Dermis microvascular lymphatic vessel endothelial cell (primary cell): ENCODE results near the gene MIDN. TPM values are rescaled to one million over a fixed set of nuclear protein-coding genes. Genes with fewer than 3 reads are reported as not detected.
"Not testable (repeated sequence)": the region's sequence is repeated elsewhere in the genome, so short reads cannot be mapped to it uniquely, and the experiment has no call there.

Source experiments
- DNase-seq, 2 donors: peaks; one replicate each; pipeline versions ENCODE4 v3.0.0 to v3.0.0-alpha.2; 2010; ENCODE audit warnings: low read depth in 2 of 2
- total RNA-seq: library from RNA; depleted of rRNA; stranded (reverse); fragments of >200 nt; gene quantifications from 2 replicates; pipeline ENCODE4 v1.2.1, GENCODE V29; 2014

Gene MIDN
- total RNA-seq, 1 donor from 2014 or later, result 4.9 TPM

DNA sequence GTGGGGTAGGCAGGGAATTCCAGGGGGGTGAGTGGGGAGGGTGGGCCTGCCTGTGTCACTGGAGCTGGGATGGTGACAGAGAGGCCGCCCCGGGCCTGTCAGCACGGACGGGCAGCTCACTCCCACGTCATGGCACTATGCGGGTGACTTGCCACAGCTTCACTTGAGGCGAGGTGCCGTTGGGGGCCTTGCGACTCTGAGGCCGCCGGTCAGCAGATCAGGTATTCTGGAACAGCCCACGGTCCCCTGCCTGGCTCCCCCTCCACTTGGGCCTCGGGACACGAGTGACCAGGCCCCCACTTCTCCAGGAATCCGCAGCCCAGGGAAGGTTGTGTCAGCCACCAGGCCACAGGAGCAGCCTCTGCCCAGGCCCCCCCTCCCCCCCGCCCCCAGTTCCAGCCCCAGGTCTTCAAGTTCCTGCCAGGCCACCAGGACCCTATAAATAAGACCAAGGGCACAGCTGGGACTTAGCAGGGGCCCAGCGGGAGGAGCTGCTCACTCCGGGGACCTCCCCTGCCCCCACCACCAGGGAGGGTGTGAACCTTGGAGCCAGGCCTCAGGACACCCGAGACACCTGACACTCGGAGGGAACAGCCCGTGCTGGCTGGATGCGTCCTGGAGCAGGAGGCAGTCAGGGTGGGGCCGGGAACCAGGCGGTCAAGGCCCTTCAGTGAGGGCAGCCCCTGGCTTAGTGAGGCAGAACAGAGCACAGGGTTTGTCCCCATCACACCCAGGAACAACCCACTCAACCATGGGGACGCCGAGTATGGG, 2.7 kb upstream of the MIDN start:
- DNase-seq, result no peak

DNA sequence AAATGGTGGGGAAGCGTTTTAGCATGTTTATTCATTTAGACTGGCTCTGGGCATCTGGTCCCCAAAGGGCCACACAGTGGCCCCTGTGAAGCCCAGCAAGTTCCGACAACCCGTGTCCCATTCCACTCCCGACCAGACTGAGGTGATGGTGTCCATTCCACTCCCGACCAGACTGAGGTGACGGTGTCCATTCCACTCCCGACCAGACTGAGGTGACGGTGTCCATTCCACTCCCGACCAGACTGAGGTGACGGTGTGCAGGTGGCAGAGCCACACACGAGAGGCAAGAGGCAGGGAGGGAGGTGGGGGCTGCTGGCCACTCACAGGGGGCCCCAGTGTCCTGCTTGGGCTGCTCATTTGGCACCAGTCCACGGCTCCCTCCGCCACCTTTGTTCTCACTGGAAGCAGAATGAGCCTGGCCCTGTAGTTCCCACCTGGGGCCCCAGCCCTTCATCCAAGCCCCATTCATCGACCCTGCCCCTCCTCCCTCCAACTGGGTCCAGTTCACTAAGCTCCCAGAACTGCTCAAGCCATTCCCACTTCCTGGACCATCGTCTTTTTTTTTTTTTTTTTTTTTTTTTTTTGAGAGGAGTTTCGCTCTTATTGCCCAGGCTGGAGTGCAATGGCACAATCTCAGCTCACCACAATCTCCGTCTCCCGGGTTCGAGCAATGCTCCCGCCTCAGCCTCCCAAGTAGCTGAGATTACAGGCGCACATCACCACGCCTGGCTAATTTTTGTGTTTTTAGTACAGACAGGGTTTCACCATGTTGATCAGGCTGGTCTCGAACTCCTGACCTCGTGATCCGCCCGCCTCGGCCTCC, 1.9 kb upstream of the MIDN start:
- DNase-seq, result not testable (repeated sequence)

DNA sequence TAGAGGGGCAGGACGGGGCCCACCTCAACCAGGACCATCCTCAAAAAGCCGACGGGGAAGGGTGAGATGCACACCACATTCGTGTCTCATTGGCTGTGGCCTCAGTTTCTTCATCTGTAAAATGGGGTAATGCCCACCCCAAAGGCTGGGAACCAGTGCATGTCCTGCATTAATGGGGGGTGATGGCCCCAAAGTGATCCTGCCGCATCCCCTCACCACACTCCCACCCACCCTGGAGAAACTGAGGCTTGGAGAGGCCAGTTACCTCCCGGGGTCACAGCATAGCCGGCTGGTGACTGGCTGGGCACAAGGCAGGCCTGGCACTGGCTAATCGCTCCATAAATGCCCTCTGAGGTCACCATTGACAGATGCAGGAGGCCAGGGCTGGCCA, 640 bp upstream of the MIDN start:
- no peak for DNase-seq

- no peak for DNase-seq
These were observed 459 bp downstream of the MIDN start for GRCh38 chr19:1248786-1249297.

GRCh38 chr19:1249298-1249989, 1.1 kb downstream of the MIDN start:
- DNase-seq, result peak; percentile 88 to 97

- no peak for DNase-seq
These were observed 1.6 kb downstream of the MIDN start for GRCh38 chr19:1249990-1250436.

- peak in 1 of 2 donors; percentile 66 for DNase-seq
These were observed 2.3 kb downstream of the MIDN start for GRCh38 chr19:1250437-1251260.

GRCh38 chr19:1251330-1252220, 3.2 kb downstream of the MIDN start:
- peak in 1 of 2 donors; percentile 82 for DNase-seq

DNA sequence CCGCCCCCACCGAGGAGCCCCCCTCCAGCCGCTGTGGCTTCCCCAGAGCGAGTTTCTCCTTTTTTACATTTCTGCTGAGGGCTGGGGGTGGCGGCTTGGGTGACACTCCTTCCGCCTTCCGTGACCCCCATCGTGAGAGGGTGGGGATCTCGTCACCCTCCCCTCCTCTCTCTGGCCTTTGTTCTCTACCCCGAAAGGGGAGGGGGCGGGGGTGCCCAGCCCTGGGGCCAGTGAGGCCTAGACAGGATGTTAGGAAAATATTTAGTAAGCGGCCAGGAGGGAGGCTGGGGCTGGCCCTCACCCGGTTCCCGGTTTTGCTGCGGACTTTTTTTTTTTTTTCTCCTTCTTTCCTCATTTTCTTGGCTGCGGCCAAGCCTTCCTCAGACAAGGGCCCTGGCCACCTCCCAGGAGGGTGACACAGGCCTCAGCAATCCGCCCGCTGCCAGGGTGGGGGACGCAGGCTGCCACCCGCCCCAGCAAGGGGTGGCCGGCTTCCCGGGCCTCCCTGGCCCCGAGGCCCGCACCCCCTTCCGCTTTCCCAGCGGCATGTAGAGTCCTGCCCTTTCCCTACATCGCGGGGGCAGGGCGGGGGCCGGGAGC, 3.9 kb downstream of the MIDN start:
- peak in 1 of 2 donors; percentile 82 for DNase-seq

DNA sequence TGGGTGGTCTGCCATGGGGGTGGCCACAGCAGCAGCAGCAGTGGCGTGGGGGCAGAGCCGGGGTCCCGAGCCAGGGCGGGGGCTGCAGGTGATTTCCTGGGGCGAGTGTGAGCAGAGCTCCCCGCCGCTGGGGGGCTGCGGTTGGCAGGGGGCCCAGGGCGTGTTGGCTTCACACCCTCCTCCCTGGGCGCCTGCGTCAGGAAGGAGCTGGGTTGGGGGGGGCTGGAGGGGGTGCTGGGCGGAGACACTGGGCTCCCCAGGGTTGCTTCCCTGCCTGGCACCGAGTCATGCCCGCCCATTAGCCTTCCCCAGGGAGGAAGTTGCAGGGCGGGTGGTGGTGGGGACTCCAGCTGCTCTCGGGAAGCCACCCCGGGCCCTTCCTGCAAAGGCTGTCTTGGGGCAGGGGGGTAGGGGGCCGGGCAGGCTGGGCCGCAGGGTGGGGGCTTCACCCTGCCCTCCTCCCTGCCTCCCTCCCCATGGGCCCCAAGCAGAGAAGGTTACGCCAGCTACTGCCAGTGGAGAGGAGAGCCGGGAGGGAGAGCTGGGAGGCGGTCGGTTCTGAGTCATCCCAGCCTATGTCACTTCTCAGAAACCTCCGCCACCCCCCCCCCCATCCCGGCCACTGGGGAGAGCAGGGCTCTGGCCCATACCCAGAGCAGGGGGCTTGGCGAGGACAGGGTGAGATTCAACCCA, 4.6 kb downstream of the MIDN start:
- DNase-seq, result peak in 1 of 2 donors; percentile 91

GRCh38 chr19:1253514-1254080, 5.2 kb downstream of the MIDN start:
- no peak for DNase-seq

DNA sequence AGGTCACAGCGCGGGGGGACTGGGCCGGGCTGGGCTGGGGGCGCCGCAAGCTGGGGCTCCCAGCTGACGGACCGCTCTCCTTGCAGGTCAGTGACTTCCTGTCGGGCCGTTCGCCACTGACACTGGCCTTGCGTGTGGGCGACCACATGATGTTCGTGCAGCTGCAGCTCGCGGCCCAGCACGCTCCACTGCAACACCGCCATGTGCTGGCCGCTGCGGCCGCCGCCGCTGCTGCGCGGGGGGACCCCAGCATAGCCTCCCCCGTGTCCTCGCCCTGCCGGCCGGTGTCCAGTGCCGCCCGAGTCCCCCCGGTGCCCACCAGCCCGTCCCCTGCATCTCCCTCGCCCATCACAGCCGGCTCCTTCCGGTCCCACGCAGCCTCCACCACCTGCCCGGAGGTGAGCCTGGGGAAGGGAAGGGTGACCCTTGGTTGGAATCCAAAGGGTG, 5.7 kb downstream of the MIDN start:
- no peak for DNase-seq

DNA sequence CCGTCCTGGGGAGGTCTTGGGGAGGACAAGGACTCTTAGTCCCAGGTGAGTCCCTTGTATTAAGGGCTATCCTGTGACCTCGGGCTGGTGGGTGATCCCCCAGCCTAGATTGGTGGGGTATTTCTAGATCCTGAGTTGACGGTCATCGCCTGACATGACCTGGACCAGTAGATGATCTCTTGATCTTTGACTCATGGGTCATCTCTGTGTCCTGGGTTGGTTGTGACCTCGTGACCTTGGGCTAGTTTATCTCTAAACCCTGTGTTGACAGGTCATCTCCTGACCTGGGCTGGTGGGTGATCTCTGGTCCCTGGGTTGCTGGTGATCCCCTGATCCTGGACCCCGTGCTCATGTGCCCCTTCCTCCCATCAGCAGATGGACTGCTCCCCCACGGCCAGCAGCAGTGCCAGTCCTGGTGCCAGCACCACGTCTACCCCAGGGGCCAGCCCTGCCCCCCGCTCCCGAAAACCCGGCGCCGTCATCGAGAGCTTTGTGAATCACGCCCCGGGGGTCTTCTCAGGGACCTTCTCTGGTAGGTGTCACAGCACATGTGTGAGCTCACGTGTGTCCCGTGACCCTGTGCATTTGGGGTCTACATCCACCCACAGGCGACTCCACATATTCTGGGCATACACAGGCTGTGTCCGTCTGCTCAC, 6.3 kb downstream of the MIDN start:
- DNase-seq, result no peak

- no peak for DNase-seq
These were observed 7.1 kb downstream of the MIDN start for GRCh38 chr19:1255186-1256161.

- DNase-seq, result no peak
These were observed 8.5 kb downstream of the MIDN start for GRCh38 chr19:1256646-1257474.
